Measurements from ENCODE around the gene GUCY1B1.
"Not testable (repeated sequence)": the region's sequence is repeated elsewhere in the genome, so short reads cannot be mapped to it uniquely, and the experiment has no call there.

GUCY1B1 gene

DNA sequence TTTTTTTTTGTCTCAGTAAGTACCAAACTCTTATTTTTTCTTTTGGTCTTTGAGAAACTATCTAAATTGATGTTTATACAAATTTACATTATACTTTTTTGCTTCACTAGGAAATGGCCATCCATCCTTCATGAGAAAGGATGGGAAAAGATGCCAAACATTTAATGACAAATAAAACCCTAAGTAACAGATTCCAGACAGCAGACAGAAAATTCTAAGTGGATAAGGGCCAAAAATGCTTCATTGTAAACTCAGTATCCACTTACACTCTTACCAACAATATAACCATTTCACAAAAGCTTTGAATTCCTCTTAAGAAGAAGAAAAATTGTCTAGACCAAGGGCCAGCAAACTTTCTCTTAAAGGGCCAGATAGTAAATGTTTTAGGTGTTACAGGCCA, 3.5 kb downstream of the GUCY1B1 start:
- no peak for DNase-seq

DNA sequence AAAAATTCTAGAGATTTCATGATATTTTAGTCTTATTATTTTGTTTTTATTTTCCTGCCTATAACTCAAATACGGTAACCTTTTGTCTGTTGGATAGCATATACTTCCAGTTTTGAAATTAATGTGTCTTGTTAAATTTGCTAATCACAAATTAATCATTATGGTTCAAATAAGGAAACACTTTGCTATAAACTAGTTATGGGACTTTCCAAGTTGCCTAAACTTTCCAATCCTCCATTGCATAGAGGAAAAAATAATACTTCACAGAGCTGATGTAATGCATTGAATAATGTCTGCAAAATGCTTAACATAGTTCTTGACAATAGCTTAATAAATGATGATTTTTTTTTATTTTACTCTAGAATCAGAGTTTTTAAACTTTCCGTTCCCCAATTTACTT, 4.7 kb downstream of the GUCY1B1 start:
- no peak for DNase-seq

DNA sequence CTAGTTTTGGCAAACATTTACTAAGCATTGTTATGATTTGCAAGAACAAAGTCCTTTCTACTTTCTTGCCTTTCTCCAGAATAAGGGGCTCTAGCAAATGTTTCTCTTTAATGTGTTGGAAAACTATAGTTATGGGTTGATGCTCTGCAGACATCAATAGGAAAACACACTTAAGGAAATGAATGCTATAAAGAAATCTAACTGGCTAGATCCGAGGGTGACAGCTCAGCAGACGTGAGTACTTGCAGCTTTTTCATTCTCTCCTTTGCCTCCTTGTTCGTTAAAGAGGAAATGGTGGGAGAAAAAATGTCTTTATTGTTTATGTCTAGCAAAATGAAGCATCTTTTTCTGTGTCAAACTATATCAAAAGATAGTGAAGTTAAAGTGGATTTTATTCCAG, 6.3 kb downstream of the GUCY1B1 start:
- DNase-seq = no peak

DNA sequence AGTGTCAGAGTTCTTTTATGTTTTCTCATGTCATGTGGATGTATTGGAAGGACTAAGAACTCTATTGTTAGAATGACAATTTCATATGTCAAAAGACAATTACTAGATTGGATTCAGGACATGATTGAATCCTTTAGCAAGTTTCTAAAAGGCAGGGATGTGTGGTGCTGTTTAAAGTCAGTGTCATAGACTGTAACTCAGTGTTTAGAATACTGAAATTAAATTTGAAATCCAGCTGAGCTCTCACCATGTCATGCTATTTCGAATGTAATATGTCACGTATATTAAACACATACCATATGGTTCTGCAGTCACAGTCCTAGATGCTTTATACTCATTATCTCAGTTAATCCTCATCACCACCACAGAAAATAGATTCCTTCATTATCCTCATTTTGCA, 7.8 kb downstream of the GUCY1B1 start:
- no peak for DNase-seq

DNA sequence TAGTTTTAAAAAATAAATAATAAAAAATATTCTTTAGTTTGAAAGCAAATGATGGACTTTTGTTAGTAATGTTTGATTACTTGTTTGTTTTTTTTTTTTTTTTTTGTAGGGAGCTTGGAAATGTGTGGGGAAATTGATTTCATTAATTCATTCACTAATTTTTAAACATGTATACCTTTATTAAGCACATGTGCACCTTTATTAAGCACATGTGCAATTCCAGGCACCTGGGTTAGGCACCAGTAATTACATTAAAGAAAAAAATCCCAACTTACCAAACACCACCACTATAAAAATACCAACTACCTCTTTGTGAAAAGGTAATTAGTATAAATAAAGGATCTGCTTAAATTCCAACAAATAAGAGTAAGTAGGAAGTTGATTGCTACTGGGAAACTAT, 9.5 kb downstream of the GUCY1B1 start:
- DNase-seq = no peak

DNA sequence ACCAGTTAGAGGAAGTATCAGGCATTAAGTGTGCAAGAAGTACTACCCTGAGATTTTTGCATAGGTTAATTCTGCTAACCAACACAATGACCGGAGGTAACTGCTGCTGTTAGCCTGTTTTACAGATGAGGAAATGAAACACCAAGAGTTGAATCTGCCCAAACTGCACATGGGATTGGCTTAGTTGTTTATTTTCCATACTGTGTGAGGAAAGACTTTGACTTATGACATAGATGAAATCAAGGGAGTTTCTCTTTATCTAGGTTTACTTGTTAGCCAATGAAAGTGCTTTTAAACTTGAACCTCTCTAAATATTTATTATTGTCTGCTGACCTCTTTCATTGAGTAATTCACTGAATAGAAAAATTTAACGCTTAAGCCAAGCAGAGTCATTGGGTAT, 10.3 kb downstream of the GUCY1B1 start:
- no peak for DNase-seq

DNA sequence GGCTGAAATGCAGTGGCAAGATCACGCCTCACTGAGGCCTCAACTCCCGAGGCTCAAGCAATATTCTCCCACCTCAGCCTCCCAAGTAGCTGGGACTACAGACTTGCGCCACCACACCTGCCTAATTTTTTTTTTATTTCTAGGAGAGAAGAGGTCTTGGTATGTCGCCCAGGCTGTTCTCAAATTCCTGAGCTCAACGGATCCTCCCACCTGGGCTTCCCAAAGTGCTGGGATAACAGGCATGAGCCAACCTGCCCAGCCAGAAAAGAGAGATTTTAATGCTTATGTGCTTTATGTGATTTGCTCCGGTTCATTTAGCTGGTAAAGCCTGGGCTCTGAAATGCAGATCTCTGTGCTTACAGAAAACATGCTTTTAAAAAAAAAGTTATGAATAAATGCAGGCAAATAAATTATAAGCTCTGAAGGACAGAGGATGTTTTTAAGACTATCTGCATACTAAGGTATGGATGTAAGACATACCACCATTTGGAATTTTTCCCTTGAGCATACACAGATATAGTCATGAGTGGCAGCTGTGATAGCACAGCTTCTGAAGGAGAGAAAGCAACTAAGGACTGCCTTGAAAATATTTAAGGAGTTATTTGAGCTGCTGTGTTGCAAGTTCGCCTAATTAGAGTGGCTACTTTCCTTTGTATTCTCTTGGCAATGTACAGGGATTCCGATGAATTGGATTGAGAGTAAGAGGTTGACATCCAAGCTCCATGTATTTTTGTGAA, 13.8 kb downstream of the GUCY1B1 start:
- no peak for DNase-seq

DNA sequence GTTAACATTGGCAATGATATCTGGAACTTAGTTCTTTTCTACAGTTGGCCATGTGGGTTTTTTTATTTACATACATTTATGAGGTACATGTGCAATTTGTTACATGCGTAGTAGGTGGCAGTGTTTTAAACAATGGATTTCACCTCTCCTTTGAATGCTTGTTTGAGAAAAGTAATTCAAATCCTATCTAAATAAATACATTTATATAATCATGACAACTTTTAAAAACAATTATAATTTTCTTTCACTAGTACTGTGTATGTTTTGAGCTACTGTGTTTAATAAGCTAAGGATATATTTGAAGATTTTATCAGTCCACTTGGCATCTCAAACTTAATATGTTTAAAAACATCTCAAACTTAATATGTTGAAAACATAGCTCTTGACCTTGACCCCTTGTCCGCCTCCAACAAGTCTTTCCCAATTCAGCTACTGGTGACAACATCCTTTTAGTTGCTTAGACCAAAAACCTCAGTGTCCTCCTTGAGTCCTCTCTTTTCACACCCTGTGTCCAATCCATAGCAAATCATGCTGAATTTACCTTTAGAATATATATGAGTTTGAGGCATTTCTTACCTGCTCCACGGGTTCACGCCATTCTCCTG, 14.5 kb downstream of the GUCY1B1 start:
- DNase-seq = no peak

DNA sequence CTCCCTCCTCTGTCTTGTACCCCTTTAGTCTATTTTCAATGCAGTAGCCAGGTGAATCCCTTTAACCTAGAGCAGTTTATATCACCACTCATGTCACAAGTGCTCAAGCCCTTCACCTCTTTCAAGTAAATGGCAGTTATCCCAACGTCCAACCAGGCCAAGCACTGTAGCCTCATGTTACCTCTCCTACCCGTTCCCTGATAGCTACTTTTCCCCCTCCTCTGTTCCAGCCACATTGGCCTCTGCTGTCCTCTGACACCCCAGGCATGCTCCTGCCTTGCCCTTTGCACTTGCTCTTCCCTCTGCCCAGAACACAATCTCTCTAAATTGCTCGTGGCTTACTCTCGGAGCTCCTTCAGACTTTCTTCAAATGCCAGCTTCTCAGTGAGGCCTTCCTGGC, 15.2 kb downstream of the GUCY1B1 start:
- no peak for DNase-seq

DNA sequence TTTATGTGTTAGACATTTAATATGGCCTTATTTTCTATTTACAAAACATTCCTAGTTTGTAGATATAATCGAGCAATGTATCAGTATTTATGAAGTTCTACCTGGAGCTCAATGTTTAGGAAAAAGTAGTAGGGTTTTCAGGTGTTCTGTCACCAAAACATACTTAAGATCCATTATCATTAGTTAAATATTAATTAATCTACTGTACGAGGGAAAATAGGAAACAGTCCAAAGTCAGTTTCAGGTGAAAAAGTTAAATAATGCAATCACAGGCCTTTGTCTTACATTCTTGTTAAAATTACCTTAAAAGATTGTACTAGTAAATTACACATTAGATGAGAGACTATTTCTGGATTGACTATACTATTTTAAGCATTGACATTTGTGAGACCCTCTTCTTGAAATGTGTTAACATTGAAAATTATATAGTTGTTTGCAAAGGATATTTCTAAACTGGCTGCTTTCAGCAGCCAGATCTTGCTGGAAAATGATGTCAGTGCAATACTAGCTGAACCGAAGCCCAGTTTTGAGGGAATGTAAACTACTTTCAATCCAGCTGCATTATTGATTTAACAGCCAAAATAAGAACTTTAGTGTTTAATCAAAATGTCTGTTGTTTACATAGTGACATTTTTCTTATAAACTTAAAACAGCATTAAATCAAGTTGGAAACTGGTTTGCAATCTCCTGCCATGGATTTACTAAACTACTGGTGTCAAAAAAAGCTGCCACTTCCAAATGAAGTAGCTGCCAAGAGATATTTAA, 19.3 kb downstream of the GUCY1B1 start:
- DNase-seq = no peak

DNA sequence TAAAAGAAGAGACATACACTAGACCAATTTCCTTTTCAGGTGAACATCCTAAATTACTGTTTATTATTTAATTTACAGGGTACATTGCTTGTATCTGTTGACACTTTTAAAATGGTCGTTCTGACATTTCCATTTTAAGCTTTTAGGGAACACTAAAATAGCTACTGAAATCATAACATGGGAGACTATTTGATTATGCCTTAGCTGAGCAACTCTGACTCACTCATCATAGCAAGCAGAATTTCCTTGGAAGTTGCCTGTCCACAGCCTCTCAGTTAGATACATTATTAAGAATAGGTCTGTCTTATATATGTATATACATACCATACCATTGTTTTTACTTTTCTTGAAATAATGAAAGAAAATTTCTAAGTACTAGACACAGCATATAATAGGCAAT, 22.0 kb downstream of the GUCY1B1 start:
- DNase-seq = no peak

DNA sequence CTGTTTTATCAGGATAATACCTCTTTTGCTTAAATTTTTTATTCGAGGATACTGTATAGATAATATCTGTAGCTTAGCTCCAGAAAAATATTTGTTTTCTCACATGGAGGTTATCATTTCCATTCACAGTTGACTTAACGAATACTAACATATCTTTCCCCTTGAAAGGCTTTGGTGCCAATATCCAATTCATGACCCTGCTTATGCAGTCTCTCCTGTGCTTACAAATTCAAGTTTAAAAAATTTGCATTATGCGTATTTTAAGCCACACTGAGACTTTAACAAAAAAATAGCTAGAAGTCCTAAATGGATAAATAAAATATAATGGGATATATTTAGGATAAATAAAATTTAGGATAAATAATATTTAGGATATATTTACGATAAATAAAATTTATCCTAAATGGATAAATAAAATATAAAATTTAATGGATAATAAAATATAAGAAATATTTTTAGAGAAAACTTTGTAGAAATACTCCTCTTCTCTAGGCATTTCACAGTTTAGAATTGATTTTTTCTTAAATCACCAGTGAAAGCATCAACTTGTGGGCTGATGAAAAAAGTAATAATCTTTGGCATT, 22.5 kb downstream of the GUCY1B1 start:
- DNase-seq = no peak

DNA sequence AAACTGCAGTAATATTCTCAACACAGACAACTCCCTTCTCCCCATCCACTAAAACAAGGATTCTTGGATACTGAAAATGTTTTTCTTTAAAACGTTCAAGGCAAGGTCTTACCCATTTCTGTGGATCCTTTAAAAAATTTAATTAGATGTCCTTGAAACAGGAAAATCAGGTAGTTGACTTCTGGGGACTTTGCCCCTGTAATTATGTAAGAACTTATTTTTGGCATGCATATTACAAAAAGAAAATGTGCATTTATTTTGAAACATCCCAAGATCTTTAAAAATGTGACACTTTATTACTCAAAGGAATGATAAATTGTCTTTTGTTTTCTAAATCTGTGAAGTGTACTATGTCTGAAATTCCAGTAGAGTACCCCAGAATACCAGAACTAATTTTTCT, 25.8 kb downstream of the GUCY1B1 start:
- no peak for DNase-seq

DNA sequence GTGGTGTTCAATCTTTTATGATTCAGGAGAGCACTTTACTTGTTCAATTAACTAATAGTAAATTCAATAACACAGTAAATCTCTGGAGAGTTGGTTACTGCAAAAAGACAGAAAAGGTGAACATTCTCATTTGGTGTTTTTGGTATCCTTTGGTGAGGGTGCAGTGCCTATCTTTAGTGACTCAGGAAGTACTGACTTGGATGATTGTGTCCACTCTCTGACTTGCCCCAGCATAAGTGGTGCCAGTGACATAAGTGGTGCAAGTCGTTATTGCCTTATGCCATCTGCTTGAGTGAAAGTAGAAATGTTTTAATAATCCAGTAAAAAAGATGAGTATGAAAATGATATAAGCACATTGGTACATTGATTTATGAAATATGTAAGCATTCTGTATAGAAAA, 27.0 kb downstream of the GUCY1B1 start:
- no peak for DNase-seq

DNA sequence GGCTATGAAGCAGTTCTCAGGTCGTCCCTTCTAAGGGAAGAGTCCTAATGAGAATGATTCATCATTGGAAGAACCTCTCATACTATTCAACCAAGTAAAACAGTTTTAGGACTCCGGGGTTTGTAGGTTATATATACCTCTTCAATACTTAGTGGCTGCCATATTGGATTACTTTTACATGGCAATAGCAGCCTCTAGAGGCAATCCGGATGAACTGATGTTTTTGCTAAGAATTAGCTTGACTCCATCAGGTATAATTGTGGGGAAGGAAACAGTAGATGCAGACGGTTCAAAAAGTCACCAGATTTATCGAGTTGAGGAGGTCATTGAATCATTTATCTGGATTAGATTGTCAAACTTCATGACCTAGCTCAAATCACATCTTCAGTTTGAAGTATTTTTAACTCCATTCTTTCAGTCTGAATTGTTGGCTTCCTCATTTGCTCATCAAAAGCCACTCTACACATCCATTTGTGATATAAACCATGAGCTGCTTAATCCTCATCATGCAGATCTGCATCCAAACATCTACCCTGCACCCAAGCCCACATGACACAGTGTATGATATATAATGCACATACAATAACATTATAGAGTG, 28.4 kb downstream of the GUCY1B1 start:
- DNase-seq = peak; percentile 54

DNA sequence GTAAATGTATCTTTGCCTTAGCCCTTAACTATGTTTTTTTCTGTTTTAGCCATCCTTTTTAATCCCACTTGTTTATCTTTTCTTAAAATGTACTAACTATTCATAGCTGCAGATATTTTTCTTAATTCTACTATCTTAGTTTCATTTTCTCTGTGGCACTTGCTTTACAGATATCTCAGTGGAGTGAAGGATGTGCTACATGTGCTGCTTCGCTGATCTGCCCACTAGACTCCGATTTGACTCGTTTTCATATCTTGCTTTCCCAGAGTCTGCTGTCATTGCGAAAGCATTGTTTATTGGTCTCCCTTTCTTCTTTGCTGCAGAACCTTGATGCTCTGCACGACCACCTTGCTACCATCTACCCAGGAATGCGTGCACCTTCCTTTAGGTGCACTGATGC, 30.6 kb downstream of the GUCY1B1 start:
- DNase-seq = no peak

DNA sequence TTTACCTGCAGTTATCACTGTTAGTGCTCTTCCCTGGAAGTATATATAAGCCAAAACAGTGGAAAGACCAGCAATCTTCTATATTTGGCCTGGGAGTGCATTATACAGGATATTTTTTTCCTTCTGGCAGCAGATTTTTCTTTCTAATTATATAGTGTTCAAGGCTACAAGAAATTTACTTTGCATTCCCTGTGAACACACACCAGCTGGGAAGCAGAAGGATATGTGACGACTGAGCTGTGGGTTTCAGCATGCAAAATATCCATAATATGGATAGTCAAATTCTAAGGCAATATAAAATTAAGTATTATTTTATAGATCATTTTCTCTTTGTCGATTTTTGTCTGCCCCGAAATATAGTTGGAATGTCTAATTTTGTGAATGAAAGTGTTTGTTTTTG, 31.2 kb downstream of the GUCY1B1 start:
- no peak for DNase-seq

DNA sequence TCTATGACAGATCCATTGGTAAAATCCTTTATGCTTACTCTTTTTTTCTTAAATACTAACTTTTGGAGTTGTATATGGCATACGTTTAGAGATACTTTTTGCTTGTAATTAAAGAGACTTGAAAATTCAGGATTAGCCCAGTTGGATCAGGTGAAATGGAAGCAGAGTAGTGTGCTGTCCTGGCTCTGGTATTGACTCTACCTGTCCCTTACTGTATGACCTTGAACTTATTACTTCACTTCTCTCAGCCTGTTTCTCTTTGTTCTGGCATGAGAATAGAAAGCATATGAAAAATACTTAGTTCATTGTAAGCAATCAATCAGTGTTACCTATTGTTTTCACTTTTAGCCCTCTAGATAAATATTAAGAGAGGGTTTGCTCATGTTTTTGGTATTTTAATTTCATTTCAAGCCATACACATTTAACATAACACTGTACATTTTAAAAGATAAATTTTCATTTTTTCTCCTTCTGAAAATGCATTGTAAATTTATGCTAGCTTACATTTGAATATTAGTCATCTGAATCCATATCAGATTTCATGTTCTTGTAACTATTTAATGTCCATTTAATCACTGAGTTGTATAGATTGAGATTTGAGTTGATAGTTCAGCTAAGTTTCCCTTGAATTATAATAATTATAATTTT, 35.9 kb downstream of the GUCY1B1 start:
- no peak for DNase-seq

DNA sequence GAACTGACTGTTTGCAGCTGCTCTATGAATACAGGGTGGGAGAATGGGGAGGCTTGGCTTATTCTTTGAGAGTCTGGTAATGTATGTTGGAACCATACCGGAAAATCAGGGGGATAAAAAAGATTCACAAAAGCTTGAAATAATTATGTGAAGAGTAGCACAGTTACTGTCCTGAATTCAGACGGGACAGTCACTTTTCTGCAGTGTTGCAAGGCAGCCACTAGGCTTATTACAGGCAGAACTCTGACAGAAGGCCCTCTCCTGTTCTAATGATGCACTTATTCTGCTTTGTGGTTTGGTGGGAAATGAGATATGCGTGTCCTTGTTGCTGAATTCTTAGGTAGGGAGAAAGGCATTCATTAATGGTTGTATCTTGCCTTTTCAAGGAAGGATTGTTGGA, 37.2 kb downstream of the GUCY1B1 start:
- DNase-seq = no peak

DNA sequence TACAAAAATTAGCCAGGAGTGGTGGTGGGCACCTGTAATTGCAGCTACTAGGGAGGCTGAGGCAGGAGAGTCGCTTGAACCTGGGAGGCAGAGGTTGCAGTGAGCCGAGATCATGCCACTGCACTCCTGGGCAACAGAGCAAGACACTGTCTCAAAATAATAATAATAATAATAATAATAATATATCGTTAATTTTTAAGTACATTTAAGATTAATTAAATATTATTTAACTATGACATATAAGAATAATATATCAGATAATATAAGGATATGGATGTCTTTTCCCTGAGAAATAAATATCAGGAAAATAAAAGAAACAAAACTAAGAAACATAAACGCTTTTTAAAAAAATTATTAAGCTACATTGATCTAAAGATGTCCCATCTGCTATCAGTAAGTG, 38.8 kb downstream of the GUCY1B1 start:
- not testable (repeated sequence) for DNase-seq

DNA sequence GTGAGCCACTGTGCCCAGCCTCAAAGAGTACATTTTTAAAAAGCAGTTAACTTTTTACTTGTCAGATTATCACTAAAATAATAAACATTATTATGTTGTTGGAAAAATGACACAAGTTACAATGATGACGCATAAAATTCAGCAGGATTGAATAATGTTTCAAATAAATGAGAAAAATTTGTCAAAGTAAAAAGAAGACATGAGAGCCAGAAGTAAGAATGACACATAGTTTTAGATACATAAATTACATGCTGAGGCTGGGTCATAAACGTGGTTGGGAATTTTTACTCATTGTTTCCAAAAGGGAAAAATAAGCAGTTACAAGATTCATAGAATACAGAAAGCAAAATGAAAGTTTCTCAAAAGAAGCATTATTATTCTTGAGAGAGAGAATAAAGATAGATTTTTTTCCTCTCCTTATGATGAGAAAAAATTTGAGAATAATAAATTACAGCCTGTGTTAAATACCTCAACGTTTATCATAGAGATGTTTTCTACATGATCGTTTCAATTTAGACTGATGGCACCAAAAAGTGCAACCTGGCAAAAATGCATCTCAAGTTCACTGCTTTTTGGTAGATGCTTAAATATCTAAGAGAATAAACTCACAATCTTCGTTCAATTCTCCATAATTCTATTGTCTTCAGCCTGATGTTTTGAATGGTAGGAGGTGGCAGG, 40.4 kb downstream of the GUCY1B1 start:
- DNase-seq = no peak

DNA sequence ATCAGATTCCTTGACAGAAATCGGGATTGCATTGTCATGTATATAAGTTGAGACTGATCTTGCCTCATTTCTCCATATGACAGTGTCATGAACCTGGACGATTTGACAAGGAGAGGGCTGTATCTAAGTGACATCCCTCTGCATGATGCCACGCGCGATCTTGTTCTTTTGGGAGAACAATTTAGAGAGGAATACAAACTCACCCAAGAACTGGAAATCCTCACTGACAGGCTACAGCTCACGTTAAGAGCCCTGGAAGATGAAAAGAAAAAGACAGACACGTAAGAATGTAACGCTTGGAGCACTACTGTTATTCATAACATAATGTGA, 40.9 kb downstream of the GUCY1B1 start:
- no peak for DNase-seq

Measured in NCI-H1105 treated with DMSO at 0.1 percent for 48 hours (cell line).